ENCODE data around the gene CLSTN2. TPM values are rescaled to one million over a fixed set of nuclear protein-coding genes. Genes with fewer than 3 reads are reported as not detected.

CLSTN2 gene
- total and polyA plus RNA-seq, 2 of the 8 experiments (the other 6 are each of a cell fraction or from before 2014, with no cell fraction given), result 0.39 to 0.52 TPM

GRCh38 chr3:140434261-140434905 lies 499.4 kb downstream of the CLSTN2 start:
- no peaks in the 10 kb centered on the region for H3K4me1 ChIP-seq (replicated peaks in 1 of 4; ENCODE audit: control insufficient read depth in 3 of 4, insufficient read depth in 4 of 4, low read length in 3 of 4)
- H3K56ac ChIP-seq (replicated peaks; ENCODE audit: insufficient read length, low read depth, low read length), result no peak overlapping the region
- WGBS, 2 experiments (ENCODE audit: extremely low coverage in 1 of 2, insufficient coverage in 1 of 2, insufficient read length in 1 of 2, insufficient replicate concordance in 2 of 2, low coverage in 1 of 2, low lambda C conversion rate in 2 of 2, missing lambda C conversion rate in 1 of 2), result 84% methylated on average over 5 of the region's 5 CpGs; no CpG with 5 or more reads in 1 of the 2 experiments
- H3K18ac ChIP-seq (ENCODE audit: extremely low read depth, low read length), result no peak overlapping the region
- no peaks in the 10 kb centered on the region for H3K27me3 ChIP-seq (replicated peaks in 1 of 4; ENCODE audit: control insufficient read depth in 3 of 4, extremely low read depth in 1 of 4, insufficient read depth in 3 of 4, low read length in 3 of 4)
- H2BK5ac ChIP-seq (ENCODE audit: low read depth, low read length), result no peak overlapping the region
- ChIA-PET POLR2A (ENCODE audit: partially characterized antibody) (no interaction called here), CTCF (ENCODE audit: partially characterized antibody) (interaction anchor here (0.7 to 2.6 kb wide), 4 partner anchors 10 to 395 kb away, joined by 3 to 7 read pairs (median 4); no protein-coding TSS in a partner anchor)
- H2BK15ac ChIP-seq (ENCODE audit: low read length), result no peak overlapping the region
- H4K5ac ChIP-seq (ENCODE audit: insufficient read length, low read depth, low read length), result no peak overlapping the region
- H3K27ac ChIP-seq (ENCODE audit: low read depth, low read length), result no peak overlapping the region
- no peak overlapping the region for H2BK20ac ChIP-seq (ENCODE audit: low read length)
- H3K79me2 ChIP-seq (ENCODE audit: control insufficient read depth in 1 of 2, insufficient read depth in 2 of 2, low read length in 2 of 2), result no peaks in the 10 kb centered on the region
- 0 out of 2 replicates have a peak overlapping the region, but pooled peaks have one; percentile 13 for H2AFZ ChIP-seq (ENCODE audit: low read length)
- peak overlapping the region; percentile 36 for H3K4ac ChIP-seq (replicated peaks; ENCODE audit: insufficient read length, low read depth, low read length)
- H4K20me1 ChIP-seq (replicated peaks in 1 of 2; ENCODE audit: control insufficient read depth in 1 of 2, insufficient read depth in 2 of 2, low read length in 2 of 2), result no peaks in the 10 kb centered on the region
- FAIRE-seq (no peak), DNase-seq (ENCODE audit: low read depth in 1 of 2, low spot score in 2 of 2) (peak in 1 of 2 experiments; percentile 37)
- H3K9ac ChIP-seq (replicated peaks in 1 of 4; ENCODE audit: extremely low read depth in 1 of 4, low read depth in 3 of 4, low read length in 3 of 4), result no peak overlapping the region
- no peak overlapping the region for H4K91ac ChIP-seq (replicated peaks; ENCODE audit: insufficient read length, low read length)
- H3K23me2 ChIP-seq (ENCODE audit: low read depth, low read length), result no peaks in the 10 kb centered on the region
- H3K14ac ChIP-seq (ENCODE audit: insufficient read length), result no peak overlapping the region
- no peak overlapping the region for H3K4me2 ChIP-seq (ENCODE audit: insufficient read depth in 1 of 2, low read depth in 2 of 2, low read length in 2 of 2)
- H2BK120ac ChIP-seq (replicated peaks; ENCODE audit: low read depth, low read length), result no peak overlapping the region
- H2AK5ac ChIP-seq (ENCODE audit: low read depth, low read length), result no peak overlapping the region
- no peaks in the 10 kb centered on the region for H3K36me3 ChIP-seq (ENCODE audit: control insufficient read depth in 2 of 4, insufficient read depth in 4 of 4, low read length in 3 of 4)
- H3K9me3 ChIP-seq (ENCODE audit: insufficient read depth in 2 of 2, low read depth in 1 of 2, low read length in 1 of 2), result no peaks in the 10 kb centered on the region
- H4K8ac ChIP-seq (ENCODE audit: extremely low read depth, insufficient read depth, low read length), result no peak overlapping the region
- H3K79me1 ChIP-seq (ENCODE audit: low read depth, low read length), result no peaks in the 10 kb centered on the region
- H3K4me3 ChIP-seq (ENCODE audit: extremely low read depth in 1 of 4, insufficient read depth in 2 of 4, low read depth in 3 of 4, low read length in 4 of 4), result no peak overlapping the region
- H3K23ac ChIP-seq (ENCODE audit: insufficient read length), result no peak overlapping the region
- TF ChIP-seq TCF12 (IDR thresholded peaks at IDR 0.05; ENCODE audit: low read depth, low read length) (no peak), CBX8 (IDR thresholded peaks at IDR 0.05; ENCODE audit: borderline replicate concordance, low read depth, low read length) (no peak), SIX5 (IDR thresholded peaks at IDR 0.05; ENCODE audit: low read depth, low read length) (no peak), EP300 (IDR thresholded peaks at IDR 0.05; ENCODE audit: borderline replicate concordance in 1 of 2, low read depth in 2 of 2, low read length in 2 of 2) (no peak), KDM1A (IDR thresholded peaks at IDR 0.05; ENCODE audit: borderline replicate concordance, low read length) (no peak), CHD1 (IDR thresholded peaks at IDR 0.05; ENCODE audit: low read depth, low read length) (no peak)
- no peak overlapping the region for H2BK12ac ChIP-seq (ENCODE audit: low read depth, low read length)

All from H1 (cell line).